ENCODE measurements around the gene PLA2G2D.
"Not testable (repeated sequence)": the region's sequence is repeated elsewhere in the genome, so short reads cannot be mapped to it uniquely, and the experiment has no call there.

The PLA2G2D gene

DNA sequence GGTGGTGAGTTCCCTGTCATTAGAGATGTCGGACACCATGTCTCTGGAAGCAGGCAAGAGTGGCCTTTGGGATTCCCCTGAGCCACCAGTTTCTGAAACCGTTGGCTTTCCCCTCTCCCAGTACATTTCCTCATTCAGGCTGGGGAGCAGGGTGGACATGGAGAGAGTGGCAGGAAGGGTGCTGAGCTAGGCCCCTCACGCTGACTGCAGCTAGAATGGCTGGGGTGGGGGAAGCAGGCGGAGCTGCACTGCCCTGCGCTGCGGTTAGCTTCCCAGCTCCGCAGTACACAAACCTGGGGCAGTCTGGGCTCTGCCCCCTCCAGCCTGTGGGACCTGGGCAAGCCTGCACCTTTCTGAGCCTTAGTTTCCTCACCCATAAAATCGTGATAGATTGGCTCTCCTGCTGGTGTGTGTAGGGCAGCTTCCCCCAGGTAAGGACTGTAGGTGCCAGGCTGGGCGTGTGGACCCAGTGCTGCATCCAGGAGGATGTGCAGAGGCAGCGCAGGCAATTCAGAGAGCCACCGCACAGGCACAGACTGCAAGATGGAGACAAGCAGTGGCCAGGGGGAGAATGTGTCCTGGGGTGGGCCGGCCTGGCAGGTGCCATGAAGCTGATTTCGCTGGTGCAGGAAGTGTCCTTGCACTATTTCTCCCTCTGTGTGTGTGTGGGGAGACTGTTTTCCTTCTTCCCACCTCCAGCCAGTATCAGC lies 22.8 kb upstream of the PLA2G2D start:
- no peak for FAIRE-seq

DNA sequence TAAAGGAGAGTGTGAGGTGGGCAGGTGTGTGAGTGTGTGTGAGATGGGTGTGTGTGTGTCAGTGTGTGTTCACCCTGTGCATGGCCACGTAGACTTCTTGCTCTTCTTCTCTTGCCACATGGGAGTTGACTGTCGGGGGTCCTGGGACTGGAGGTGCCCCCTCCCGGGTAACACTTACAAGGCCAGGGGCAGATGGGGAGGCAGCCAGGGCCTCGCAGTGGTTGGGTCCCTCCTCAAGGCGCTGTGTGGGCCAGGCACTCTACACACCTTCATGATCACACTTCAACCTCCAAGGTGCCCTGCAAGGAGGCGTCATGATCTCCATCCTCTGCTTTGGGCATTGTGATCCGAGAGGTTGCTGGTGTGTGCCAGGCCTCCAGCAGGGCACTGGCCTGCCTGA lies 22.1 kb upstream of the PLA2G2D start:
- no peak for FAIRE-seq

DNA sequence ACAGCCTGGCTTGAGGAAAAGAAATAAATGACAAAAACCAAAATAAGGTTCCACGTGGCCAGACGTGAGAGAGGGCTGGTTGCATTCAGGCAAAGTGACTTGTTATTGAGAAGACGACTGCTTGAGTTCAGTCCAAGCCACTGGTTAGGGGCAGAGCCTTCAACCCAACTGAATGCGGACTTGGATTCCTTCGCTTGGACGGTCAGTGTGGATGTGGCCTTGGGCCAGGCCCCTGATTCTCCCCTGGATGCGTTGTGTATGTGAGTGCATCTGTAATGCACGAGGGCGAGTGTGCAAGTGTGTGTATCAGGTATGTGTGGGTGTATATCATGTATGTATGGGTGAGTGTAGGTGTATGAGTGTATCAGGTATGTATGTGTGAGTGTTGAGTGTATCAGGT lies 21.7 kb upstream of the PLA2G2D start:
- no peak for FAIRE-seq

DNA sequence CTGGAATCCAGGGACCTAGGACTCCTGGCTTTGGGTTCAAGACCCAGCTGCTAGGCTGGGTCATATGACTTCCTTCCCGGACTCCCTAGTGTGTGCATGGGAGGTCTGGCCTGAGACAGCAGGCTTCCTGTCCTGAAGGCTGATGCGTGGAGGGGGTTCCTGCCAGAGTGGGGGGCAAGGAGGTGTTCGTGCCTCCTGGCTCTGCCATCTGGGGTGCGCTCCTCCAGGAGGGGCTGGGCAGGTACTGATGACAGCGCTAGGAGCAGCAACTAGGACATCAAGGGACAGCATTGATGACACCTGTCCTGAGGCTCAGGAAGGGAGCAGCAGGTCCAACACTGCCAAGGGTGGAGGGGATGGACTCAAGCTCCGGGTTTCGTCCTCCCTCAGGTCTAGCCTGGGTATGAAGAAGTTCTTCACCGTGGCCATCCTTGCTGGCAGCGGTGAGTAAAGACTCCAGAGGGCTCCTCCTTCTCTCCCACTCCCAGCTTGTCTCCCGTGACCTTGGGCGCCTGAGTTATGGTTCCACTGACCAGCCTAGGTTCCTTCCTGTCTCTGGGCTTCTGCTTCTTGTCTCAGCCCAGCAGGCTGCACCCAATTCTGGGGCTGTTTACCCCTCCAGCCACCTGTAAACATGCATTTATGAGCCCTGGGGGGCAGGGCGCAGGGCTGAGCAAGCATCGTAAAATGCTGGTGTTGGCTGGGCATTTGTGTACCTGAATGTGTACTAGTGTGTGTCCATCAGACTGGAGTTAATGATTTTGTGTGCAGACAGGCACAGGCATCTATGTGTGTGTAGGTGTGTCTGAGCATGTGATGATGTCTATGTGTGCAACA lies 20.7 kb upstream of the PLA2G2D start:
- no peak for FAIRE-seq

DNA sequence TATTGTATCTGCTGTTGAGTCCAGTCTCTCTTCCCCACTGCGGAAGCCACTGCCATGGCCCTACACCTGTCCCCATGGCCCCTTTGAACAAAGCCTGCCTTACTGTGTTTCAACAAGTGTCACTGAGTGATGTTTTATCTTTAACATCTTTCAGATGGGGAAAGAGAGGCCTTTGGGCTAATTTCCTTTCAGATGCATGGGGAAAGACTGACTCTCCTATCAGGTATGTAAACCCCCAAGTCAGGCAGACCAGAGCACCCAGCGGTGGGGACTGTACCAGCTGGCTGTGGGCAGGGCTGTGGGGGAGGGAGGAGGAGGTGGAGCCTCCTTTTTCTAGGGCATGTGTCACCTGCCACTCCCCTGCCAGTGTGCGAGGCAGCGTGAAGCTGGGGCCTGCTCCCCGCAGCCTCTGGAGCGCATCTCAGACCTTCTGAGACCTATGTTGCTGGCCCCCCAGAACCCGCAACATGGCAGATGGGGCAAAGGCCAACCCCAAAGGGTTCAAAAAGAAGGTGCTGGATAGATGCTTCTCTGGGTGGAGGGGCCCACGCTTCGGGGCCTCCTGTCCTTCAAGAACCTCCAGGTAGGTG lies 19.7 kb upstream of the PLA2G2D start, which contains the start of gene PLA2G2F:
TSS of gene PLA2G2F (plus strand) at position 363 of the 590 bp plus-strand sequence. CDS start at position 468, 105 bp downstream.
- no peak for FAIRE-seq

DNA sequence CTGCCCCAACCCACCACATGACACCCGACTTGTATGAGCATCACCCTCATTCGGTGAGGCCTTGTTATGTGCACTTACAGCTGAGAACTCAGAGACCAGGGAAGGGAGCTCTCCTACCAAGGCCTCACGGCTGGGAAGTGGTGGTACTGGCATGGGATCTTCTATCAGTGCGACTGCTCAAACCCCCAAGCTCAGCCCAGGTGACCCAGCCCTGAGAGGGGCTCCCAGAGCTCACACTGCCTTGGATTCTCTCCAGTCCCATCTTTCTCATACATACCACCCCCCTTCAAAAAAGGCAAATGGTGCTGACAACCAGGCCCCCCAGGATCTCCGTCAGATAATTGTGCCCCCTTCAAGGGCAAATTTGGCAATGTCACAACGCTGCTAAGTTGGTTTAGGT lies 19.0 kb upstream of the PLA2G2D start:
- FAIRE-seq: no peak

DNA sequence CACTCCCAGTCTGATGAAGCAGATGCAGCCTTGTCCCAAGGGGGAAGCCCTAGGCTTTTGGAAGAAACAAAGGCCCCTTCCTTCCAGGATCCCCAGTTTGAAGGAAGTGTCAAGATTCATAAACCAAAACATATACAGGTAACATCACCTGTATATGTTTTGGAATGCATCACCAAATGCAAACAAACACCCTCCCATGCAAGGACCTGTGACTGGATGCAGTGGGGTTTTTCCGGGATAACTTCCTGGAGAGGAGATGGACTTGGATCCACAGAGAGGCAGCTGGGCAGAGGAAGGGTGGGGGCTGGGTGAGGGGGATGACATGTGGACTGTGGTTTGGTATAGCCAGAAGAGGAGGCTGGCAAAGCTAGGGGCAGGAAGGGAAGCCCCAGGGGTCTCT lies 18.3 kb upstream of the PLA2G2D start:
- FAIRE-seq: no peak

DNA sequence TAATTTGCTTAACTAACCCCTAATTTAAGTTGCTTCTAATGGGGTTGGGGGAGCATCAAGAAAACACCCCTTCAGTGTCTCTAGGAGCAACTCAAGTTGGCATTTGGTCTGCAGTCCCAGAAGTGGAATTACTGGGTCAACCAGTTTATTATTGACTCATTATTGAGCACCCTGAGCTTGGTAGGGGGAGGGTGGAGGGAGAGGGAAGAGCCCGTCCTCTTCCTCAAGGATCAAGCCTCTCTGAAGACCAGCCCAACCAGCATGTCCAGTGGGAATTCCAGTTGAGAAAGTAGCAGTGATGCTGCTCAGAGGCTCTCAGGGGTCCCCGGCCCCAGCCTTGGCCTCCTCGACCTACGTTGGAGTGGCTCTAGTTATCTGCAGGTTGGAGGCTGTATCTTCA lies 17.7 kb upstream of the PLA2G2D start:
- no peak for FAIRE-seq

DNA sequence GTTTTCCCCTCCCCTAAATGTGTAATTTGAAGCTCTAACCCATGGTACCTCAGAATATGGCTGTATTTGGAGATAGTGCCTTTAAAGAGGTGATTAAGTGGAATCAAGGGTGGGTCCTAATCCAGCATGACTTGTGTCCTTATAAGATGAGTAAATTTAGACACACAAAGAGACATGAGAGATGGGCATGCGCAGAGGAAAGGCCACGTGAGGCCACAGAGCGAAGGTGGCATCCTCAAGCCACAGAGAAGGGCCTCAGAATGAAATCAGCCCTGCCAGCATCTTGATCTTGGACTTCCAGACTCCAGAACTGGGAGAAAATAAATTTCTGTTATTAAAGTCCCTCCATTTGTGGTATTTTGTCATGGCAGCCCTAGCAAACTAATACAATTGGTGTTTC lies 16.9 kb upstream of the PLA2G2D start:
- no peak for FAIRE-seq

DNA sequence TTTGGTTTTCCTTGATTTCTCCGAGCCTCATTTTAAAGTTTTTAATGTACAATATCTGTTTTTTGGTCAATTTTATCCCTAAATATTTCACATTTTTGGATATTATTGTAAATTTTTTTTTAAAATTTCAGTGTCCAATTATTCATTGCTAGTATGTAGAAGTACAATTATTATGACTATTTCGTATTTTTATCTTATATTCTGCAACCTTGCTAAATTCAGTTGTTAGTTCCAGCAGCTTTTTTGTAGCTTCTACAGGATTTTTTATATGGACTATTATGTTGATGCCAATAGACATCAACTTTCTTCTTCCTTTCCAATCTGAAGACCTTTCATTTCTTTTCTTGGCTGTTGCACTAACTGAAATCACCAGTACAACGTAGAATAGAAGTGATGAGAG lies 15.7 kb upstream of the PLA2G2D start:
- no peak for FAIRE-seq

DNA sequence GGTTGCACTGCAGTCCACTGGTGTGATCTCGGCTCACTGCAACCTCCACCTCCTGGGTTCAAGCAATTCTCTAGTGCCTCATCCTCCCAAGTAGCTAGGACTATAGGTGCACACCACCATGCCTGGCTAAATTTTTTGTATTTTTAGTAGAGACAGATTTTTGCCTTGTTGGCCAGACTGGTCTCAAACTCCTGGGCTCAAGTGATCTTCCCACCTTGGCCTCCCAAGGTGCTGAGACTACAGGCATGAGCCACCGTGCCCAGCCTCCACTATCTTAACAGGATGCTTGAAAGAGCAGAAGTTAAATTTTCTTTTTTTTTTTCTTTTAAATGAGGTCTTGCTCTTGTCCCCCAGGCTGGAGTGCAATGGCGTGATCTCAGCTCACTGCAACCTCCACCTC lies 11.2 kb upstream of the PLA2G2D start:
- not testable (repeated sequence) for FAIRE-seq

DNA sequence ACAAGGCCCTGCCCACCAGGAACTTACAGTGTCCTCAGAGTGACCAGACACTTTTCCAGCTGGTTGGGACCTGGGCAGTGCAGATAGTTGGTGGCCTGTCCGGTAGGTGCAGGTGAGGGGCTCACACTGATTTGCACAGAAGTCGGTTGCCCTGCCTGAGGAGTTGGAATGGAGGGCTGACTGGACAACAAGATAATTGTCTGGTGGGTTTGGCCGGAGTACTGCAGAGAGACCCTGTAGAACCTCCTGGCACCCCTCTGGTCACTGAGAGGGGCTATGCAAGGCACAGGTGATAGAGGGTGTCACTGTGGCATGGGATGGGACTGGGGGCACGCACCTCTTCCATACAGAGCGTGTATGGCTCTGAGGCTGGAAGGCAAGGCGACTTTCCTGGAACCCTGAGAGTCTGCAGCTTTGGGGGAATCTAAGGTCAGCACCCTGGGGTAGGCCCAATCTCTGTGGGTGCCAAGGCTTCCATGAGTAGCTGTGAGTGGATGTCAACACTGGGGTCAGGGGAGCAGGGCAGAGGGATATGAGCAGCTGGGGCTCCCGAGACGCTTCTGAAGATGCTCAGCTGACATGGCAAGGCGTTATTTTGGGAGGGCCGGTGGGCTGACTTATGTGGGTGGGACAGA lies 7.6 kb upstream of the PLA2G2D start:
- no peak for FAIRE-seq

DNA sequence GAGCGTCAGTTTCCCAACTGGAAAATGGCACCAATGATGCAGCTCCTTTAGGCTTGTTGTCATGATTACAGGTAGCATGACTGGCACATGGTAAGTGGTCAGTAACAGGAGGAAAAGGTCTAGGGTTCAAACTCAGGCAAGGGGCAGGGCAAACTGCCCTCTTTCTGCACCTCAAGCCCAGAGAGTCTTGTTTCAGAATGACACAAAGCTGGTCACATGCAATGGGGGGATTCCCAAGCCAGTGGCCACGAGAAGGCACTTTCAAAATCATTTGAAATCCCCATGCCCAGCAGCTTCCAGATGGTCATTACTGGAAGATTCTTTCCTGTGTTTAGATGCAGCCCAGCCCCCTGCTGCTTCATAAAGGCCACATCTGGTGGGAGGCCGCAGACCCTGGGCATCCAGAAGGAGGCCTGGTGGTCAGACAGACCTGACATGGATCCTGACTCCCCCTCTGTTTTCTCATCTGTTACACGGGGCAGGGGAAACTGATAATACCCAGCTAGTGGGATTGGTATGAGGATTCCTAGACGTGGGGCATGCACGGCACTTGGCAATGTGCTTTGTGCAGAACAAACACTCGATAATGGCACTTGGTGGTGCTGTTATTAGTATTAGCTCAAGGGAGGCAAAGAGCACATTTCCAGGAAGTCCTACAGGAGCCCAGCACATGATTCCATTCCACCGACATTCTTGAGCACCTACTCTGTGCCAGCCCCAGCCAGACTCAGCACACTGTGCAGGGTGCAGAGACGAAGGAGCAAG lies 6.9 kb upstream of the PLA2G2D start:
- no peak for FAIRE-seq

DNA sequence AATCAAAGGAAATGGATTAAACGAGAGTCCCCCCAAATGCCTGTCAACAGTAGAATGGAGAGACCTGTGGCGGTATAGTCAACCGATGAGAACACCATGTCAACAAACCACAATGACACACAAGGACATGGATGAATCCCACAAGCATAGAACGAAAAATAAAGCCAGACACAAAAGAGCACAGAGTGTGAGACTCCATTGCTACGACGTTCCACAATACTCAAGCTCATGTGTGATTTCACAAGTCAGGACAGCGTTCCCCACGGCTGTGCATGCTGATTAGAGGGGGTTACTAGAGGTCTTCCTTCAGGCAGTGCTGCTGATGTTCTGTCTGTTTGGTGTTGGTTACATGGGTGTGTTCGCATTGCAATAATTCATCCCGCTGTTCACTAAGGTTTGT lies 5.8 kb upstream of the PLA2G2D start:
- no peak for FAIRE-seq

DNA sequence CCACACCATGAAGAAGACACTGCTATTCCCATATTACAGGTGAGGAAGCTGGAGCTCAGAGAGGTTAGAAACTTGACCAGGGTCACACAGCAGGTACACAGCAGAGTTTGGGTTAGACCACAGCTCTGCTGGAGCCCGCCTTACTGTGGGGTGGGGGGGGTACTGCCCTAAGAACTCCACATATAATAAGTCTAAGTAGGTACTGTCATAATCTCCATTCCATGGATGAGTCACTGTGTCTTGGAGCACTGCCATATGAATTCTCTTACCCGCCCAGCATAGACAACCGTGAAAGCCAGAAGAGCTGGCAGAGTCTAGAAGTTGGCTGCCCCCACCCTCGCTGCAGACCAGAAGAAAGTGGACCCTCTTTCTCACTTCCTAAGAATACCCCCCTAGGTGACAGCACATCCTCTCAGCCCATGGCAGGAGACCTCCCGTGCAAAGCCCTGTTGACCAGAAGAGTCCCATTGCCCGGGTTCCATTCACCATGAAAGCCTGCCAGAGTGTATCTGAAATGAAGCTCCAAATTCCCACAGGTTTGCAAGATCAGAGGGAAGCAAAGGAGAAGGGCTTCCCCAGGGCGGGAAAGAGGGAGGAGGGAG lies 5.2 kb upstream of the PLA2G2D start:
- no peak for FAIRE-seq

DNA sequence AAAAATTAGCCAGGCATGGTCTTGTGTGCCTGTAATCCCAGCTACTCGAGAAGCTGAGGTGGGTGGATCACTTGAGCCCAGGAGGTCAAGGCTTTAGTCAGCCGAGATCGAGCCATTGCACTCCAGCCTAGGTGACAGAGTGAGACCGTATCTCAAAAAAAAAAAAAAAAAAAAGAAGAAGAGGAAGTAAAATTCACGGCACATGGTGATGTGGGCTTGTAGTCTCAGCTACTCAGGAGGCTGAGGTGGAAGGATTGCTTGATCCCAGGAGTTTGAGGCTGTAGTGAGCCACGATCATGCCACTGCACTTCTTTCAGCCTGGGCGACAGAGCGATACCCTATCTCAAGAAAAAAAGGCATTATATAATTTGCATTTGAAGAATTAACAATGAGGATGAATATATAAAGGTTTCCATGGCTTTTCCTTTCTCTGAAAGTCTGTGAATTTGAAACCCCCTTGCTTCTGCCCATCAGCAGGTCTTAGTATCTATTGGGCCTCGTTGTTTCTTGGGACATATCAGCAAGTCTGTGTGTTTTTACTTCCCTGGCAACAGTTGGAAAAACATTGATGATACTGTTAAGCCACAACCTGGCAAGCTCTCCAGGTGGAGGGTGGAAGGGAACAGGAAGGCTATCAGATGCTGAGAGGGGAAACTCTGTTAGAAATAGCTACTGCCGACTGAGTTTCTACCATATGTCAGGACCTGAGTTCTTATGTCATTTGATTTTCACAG lies 4.6 kb upstream of the PLA2G2D start:
- no peak for FAIRE-seq

DNA sequence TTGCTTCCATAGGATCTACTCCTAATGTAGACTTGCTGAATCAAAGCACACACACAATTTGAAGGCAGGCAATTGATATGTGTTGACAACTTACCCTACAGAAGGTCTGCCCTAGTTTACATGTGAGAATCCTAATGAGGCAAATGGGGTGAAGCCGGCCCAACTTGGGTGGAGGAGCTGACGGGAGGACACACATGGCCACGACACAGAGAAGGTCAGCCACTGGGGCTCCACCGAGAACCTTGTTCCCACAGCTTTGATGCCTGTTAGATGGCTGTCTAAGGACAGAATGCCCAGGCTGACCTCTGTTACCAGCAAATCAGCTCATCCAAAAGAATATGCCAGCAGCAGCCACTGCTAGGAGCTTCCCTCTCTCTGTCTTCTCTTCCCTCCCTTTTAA lies 1.5 kb upstream of the PLA2G2D start:
- no peak for FAIRE-seq

DNA sequence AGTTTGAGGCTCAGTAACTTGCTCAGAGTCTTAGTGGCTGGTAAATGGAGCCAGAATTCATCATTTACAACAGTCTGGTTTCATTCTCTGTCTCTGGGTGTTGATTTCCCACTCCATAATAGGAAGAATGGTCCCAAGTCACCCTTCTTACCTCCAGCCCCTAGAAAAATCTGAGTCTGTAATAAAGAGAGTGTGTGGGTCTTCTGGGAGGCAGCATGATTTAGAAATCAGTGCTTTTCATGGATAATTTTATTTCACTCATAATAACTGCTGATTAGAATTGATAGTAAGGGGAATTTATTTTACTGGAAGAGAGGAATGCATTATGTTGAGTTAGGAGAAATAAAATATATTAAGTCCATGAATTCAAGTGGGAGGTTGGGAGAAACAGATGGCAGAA lies 2.1 kb downstream of the PLA2G2D start:
- FAIRE-seq: no peak

DNA sequence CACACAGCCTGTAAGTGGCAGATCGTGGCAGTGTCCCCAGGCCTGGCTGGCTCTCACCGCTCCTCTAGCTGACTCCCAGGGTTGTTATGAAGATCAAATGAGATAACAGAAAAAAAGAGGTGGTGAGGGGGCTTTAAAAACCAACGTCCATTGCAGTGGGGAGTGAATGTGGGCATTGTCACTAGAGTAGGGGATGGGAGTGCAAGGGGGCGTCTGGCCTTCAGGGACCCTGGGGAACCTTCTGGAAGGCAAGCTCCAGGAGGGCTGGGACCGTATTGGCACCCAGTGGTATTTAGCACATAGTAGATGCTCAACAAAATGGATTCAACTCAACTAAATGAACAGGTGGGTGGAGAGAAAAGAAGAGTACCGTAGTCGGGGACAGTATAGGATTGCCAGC lies 3.4 kb downstream of the PLA2G2D start:
- FAIRE-seq: no peak

DNA sequence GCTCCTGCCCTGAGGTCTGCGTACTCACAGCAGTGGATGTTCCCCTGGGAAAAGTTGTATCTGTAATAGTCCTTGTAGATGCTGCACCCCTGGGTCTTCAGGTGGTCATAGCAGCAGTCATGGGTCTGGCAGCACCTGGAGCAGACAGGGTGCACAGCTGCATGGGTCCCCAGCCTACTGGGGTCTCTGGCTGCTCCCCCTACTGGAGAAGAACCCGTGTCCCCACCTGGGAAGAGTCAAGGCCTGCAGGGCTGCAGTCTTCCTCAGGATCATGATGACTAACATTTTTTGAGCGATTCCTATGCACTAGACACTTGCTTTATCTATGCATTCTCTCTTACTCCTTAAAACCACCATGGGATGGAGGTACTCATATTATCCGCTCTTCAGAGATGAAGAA lies 3.9 kb downstream of the PLA2G2D start:
- FAIRE-seq: no peak

DNA sequence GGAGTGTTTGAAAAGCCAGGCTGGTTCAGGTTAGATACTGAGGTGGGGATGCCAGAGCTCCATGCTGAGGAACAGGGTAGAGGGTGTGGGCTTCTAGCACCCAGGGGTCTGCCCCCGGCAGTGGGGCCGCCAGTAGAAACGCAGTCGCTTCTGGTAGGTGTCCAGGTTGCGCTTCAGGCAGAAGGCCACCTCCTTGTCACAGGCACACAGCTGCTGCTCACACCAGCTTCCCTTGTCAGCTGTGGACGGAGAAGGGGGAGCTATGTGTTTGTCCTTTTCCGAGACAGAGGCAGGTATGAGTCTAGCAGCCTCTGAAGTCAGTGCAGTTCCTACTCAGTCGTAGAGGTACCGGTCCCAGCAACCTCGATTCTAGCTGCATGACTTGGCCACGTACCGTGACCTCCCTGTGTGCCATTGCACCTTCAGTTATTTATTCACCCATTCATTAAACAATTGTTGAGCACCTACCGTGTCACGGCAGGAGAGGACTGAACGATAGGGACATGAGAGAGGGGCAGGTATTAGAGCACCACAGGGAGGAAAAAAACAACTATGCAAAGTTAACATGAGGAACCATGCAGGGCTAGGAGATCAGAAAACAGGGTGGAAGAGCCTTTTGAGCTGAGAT lies 5.2 kb downstream of the PLA2G2D start:
- no peak for FAIRE-seq
